ENCODE measurements around the gene BPI.

DNA sequence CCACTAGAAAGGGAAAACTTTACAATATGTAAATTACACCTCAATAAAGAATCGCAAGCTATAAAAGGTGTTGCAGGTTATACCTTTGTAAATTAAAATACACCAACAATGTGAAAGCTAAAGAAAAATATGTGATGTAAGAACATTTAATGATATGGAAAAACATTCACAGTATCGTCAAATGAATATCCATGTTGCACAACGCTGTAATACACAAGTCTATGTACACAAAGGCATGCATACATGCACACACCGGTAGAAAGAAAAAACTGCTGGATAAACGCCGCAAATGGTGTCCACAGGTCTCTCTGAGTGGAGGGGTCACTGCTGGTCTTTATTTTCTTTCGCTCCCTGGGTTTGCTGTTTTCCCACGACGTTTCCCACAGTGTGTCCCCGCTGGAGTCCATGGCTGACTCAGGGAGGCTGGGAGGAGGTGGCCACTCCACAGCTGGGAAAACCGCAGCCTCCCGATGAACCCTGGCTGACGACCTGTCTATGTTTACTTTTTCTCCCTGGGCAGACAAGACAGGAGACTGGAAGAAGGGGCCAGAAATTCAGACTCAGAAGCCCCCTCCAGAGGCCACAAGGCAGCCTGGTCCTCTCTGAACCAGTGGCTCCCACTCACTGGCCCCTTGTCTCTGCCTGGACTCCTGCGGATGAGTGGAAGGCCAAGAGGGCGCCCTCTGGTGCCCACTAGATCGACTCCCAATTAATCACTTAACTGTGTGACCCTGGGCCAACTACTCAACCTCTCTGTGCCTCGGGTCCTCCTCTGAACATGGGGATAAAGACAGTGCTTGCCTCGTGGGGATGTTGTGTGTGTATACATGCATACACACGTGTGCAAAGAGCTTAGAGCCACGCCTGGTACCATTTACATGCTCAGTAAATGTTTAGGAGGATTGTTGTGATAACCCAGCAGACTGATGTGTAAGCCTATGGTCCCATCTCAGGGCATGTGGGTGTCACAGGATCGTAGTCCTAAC is 12.8 kb upstream of the BPI start:
- TF ChIP-seq, protein P1, sequence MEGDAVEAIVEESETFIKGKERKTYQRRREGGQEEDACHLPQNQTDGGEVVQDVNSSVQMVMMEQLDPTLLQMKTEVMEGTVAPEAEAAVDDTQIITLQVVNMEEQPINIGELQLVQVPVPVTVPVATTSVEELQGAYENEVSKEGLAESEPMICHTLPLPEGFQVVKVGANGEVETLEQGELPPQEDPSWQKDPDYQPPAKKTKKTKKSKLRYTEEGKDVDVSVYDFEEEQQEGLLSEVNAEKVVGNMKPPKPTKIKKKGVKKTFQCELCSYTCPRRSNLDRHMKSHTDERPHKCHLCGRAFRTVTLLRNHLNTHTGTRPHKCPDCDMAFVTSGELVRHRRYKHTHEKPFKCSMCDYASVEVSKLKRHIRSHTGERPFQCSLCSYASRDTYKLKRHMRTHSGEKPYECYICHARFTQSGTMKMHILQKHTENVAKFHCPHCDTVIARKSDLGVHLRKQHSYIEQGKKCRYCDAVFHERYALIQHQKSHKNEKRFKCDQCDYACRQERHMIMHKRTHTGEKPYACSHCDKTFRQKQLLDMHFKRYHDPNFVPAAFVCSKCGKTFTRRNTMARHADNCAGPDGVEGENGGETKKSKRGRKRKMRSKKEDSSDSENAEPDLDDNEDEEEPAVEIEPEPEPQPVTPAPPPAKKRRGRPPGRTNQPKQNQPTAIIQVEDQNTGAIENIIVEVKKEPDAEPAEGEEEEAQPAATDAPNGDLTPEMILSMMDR (IDR thresholded peaks at IDR 0.05; ENCODE audit: low read length) = peak; percentile 36; the same call in 1 of the 2 replicates
- no peak for TF ChIP-seq EZH2 (IDR thresholded peaks at IDR 0.05; ENCODE audit: borderline replicate concordance, low read length)
